HG03354 (cell line): ENCODE measurements around the gene C1QTNF1.
A peak's percentile ranks its signal among the peaks of the same experiment; 100 is the strongest.
"Not testable (repeated sequence)": the region's sequence is repeated elsewhere in the genome, so short reads cannot be mapped to it uniquely, and the experiment has no call there.

Experiments used
- ATAC-seq: cut with Tn5 transposase; IDR thresholded peaks from one replicate; pipeline ENCODE4 v1.9.1; 2021; ENCODE audit warnings: mild to moderate bottlenecking; ENCODE audit not compliant: unreplicated experiment, poor library complexity, severe bottlenecking

Gene C1QTNF1

DNA sequence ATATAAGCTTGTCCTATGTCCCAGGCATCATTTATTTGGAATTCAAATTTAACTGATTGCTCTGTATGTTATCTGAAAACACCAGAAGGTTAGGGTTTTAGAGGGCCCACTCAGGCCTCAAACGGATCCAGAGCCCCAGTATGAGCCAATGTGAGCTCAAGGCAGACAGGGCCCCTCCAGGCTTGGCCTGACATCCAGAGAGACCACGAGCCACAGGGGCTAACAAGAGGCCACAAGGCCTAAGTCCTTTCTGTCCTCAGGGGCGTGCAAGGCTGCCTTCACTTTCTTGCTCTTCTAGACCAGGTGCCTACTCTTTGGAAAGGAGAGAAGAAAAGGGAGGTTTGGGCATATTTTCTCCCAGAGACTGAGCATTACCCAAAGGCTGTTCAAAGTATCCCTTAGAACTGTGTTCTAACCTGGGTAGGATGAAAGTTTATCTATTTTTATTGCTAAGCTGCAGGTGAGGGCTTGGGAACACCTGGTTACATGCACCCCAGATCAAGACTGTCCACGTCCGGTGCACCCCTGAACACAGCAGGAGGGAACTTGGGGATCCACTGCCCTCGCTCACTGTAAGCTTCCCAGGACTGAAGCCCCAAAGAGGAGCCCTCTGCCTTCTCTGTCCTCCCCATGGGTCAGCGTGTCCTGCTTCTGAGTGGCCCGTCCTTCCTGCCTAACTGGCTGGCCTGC is 49.2 kb downstream of the C1QTNF1 start:
- ATAC-seq: no peak

DNA sequence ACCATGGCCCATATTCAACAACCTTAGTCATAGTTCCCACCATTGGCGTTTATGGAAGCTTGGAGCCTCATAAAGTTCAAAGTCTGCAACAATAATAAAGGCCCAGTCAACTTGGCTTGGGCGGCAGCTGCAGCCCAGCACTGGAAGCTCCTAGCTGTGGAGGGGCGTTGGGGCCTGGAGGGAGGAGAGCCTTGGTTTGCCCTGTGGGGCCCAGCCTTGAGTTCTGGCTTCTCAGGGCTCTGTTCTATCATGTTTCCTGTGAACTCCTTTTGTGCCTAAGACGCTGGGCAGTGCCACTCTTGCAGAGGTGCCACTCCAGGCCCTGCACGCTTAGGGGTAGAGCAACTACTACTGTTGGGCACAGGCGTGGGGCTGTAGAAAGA is 49.7 kb downstream of the C1QTNF1 start:
- ATAC-seq: no peak

DNA sequence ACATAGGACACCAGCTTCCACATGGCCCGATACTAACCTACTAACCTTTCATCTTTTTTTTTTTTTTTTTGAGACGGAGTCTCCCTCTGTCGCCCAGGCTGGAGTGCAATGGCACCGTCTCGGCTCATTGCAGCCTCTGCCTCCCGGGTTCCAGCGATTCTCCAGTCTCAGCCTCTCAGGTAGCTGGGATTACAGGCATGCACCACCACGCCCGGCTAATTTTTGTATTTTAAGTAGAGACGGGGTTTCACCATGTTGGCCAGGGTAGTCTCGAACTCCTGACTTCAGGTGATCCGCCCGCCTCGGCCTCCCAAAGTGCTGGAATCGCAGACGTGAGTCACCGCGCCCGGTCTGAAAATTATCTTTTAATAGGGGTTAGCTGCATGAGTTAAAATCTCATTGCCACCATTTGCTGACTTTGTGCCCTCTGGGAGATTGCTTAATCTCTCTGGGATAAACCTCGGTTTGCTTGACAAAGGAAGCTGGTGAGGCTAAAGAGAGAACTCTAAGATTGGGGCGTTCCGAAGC is 50.2 kb downstream of the C1QTNF1 start:
- ATAC-seq: not testable (repeated sequence)

DNA sequence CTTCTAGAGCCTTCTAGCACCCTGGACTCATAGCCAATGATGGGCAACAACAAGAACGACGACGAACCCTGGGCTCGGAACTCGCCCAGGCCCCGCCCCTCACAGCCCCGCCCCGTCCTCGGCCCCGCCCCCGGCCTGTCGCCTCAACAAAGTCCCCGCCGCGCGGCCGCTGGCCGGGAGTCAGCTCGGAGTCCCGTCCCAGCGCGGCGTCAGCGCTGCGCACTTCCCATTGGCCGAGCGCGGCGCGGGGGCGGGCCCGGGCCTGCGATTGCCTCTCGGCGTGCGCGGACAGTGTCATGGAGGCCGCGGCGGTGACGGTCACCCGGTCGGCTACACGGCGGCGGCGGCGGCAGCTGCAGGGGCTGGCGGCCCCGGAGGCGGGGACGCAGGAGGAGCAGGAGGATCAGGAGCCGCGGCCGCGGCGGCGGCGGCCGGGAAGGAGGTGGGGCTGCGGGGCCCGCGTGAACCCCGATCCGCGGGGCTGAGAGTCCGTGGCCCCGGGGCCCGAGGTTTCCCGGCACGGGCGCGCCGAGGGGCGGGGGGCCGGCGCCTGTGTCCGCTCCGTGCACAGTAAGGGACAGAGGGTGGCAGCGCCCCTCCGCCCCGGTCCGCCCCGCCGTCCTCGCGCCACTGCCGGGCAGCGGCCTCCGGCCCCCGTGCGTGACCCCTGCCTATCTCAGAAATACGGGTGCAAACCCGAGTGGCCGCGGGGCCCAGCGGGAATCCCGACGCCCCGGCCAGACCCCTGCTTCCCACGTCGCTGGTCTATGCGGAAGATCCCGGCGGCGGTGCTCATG is 50.9 kb downstream of the C1QTNF1 start, which contains the start of gene ENGASE:
ENGASE (plus strand) TSS at position 176 of the 797 bp plus-strand sequence; CDS start at position 297, 121 bp downstream.
- ATAC-seq: peak; percentile 91

DNA sequence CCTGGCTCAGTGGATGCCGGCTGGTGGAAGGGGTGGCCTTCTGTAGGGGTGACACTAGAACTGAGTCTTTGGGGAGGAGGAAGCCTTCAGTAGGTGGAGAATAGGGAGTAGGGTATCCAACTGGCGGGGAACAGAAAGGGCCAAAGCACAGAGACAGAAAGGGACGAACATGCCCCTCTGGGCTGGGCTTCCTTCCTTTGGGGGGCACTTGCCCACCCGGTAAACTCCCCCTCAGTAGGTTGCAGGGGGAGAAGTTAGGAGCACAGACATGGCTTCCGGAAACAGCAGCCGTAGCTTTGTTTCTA is 51.4 kb downstream of the C1QTNF1 start:
- ATAC-seq: no peak

DNA sequence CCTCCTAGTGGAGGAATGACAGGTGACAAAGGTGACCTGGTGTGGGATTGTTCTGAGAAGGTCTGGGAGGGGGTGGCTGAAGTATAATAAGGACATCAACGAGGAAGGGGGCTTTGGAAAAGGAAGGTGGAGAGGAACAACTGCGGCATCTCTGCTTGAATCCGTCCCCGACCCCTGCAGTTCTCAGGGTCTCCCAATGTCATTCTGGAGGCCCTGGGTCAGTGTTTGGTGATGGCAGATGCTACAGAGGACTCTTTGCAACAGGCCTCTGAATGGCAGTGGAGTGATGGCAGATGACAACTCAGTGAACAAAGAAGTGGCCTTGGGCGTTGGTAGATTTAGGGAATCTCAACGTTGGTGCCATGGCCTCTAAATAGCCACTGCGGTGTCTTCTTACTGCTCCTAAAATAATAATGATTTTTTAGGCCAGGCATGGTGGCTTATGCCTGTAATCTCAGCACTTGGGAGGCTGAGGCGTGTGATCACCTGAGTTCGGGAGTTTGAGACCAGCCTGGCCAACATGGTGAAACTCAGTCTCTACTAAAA is 52.0 kb downstream of the C1QTNF1 start:
- no peak for ATAC-seq

DNA sequence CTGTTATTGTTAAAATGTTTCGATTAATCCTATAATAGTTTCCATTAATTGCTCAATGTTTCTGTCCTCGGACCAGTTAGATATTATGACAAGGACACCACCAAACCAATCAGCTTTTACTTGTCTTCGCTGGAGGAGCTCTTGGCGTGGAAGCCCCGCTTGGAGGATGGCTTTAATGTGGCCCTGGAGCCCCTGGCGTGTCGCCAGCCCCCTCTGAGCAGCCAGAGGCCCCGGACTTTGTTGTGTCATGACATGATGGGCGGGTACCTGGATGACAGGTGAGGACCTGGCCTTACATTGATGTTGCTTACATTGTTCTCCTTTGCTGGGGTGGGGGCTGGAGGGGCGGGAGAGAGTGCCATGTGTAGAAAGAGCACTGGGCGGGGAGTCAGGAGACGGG is 53.6 kb downstream of the C1QTNF1 start:
- ATAC-seq: no peak

DNA sequence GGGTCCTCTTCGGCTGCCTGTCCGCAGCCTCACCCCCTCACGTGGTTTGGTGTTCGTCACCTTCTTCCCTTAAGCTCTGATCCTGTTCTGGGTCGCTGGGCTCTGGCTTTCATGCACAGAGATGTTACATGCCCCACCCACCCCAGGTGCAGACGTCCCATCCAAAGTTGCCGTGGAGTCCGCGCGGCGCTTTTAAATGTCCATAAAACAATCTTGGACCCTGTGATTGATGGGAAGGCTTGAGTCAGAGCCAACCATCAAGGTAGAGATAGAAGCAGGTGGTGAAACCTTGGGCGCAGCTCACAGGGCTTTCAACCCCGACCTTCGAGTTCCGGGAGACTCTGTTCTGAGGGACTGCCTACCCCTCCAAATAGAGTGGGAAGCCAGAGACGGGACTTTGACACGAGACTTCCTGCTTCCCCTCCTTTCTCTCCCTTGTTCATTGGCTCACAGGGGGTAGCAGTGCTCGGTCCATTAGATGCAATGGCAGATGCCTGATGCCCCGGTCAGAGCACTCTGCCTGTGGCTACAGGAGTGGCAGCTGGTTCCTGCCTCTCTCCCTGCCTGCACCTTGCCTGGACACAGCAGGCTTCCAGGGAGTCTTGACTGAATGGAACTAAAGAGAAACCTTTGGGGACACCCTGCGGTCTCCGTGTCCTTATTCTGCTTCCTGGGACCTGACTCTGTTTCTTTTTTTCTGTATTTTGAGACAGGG is 54.7 kb downstream of the C1QTNF1 start:
- ATAC-seq: no peak

DNA sequence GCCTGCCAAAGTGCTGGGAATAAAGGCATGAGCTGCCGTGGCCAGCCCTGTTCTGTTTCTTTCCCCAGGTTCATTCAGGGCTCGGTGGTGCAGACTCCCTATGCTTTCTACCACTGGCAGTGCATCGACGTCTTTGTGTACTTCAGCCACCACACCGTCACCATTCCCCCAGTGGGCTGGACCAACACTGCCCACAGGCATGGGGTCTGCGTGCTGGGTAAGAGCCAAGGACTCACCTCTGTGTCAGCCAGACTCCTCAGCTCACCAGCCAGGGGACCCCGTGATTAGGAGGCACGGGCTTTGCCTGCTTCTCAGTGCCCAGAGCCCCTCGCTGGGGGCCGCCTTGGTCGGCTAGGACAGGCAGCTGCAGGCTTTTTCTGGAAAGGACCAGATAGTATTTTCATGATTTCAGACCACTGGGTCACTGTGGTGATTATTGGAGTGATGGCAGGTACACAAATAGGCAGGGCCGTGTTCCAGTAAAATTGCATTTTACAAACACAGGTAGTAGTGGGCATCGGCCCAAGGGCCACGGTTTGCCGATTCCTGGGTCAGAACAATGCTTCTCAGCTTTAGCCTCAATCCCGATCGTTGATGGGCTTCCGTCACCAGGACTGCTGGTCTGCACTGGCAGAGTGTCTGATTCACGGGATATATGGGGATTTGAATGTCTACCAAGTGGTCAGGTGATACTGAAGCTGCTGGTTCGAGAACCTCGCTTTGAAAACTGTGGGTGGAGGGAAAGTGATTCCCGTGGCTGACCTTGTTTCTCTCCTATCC is 55.6 kb downstream of the C1QTNF1 start:
- no peak for ATAC-seq

DNA sequence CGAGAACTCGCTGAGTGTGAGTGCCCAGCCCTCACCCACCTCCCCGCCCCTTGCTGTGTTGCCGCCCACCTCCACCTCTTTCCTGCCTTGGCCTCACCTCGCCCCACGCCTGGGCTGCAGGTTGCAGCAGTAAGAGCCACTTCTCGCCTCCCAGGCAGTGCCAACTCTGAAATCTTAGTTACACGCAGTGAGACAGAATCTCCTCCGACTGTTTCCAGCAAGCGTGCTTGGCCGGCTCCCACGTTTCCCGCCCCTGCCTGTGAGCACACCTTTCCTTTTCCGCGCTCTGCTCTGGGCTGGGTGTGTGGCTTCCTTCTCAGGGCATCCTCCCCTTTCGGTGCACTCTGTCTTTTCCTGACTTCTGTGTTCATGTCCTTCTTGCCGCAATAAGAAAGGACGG is 56.4 kb downstream of the C1QTNF1 start:
- no peak for ATAC-seq

DNA sequence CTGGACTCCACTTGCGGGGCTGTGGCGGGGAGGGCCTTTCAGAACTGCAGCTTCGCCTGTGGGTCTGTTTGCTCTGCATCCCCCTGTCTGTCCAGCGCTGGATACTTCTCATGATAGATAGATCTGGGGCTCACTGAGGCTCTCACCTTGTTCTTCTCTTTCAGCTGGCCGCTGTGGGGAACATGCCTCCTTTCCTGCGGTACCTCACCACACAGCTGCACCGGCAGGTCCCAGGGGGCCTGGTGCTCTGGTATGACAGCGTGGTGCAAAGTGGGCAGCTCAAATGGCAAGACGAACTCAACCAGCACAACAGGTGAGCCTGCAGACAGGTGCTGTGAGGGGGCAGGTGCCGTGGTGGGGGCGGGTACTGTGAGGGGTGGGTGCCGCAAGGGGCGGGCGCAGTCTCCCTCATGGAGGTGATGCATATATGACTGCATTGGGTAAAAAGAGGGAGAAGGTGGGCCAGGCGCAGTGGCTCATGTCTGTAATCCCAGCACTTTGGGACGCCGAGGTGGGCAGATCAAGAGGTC is 56.9 kb downstream of the C1QTNF1 start:
- no peak for ATAC-seq

DNA sequence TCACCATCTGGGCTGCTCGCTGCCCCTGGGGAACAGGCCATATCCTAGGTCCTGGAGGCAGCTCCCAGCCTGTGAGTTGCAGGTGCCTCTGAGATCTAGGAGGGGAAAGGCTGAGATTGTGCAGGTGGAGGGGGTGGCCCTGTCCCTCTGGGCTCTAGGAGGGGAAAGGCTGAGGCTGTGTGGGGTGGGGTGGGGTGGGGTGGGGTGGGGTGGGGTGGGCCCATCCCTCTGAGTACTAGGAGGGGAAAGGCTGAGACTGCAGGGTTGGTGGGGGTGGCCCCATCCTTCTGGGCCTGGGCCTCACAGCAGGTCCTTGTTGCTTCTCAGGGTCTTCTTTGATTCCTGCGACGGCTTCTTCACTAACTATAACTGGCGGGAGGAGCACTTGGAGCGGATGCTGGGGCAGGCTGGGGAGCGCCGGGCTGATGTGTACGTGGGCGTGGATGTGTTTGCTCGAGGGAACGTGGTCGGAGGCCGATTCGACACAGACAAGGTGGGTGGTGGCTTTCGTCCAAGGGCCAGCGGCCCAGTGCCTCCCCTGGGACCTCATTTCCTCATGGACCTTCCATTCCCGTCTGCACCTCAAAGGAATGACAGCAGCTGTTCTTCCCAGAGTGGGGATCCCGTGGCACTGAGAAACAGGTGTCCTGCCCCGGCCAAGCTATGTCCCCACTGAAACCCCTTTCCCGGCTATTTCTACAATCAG is 57.8 kb downstream of the C1QTNF1 start:
- ATAC-seq: no peak

DNA sequence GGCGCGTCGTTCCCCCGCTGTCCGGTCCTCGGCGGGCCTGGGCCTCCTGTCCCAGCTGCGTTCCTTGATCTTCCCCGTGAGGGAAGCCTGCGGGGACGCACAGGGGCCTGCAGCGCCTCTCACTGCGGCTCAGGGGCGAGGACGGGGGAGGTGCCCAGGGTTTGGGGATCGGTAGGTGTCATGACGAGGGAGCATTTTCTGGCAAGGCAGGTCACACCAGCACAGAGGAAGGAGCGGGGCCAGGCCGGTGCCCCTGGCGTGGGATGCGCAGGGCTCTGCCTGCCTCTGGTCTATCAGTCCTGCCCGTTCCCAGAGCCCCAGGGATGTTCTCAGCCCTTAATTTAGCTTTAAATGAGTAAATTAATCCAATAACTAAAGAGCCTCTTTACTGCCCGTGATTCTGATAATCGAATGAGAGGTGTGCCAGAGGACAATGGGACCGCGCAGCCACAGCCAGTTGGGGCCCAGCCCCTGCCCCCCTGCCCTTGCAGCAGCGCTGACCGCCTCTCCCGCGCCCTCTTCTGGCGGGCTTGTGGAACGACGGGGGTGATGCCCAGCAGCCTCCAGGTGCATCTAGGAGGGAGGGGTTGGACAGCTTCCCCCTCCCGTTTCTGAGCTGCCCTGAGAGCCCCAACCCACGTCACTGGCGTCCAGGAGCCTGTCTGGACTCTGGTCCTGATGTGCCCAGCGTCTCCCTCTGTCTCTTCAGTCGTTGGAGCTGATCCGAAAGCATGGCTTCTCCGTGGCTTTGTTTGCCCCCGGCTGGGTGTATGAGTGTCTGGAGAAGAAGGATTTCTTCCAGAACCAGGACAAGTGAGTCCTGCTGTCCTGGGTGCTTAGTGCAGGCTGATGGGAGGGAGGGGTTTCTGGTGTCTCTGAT is 58.6 kb downstream of the C1QTNF1 start:
- ATAC-seq: no peak

DNA sequence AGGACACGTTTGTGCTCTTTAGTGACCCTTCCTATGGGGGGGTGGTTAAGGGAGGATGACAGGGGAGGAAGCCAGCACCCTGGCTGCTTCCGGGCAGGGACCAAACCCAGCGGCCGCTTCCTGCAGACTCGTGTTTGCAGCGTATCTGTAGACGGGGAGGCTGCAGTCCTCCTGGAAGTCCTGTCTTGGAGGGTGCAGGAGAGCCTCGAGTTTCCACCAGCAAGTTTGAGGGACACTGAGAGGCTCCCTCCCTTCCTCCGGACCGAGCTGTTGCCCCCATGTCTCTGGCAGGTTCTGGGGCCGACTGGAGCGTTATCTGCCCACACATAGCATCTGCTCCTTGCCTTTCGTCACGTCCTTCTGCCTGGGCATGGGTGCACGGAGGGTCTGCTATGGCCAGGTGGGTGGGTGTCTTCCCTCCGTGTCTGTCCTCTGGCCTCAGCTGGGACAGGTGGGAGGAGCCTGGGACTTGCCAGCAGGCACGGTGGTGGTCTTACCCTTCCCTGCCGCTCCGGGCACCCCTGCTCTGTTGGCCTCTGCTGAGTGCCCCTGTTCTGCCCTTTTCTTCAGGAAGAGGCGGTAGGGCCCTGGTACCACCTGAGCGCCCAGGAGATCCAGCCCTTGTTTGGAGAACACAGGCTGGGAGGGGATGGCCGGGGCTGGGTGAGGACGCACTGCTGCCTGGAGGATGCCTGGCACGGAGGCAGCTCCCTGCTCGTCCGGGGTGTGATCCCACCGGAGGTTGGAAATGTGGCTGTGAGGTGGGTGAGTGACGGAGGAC is 59.4 kb downstream of the C1QTNF1 start:
- ATAC-seq: no peak

DNA sequence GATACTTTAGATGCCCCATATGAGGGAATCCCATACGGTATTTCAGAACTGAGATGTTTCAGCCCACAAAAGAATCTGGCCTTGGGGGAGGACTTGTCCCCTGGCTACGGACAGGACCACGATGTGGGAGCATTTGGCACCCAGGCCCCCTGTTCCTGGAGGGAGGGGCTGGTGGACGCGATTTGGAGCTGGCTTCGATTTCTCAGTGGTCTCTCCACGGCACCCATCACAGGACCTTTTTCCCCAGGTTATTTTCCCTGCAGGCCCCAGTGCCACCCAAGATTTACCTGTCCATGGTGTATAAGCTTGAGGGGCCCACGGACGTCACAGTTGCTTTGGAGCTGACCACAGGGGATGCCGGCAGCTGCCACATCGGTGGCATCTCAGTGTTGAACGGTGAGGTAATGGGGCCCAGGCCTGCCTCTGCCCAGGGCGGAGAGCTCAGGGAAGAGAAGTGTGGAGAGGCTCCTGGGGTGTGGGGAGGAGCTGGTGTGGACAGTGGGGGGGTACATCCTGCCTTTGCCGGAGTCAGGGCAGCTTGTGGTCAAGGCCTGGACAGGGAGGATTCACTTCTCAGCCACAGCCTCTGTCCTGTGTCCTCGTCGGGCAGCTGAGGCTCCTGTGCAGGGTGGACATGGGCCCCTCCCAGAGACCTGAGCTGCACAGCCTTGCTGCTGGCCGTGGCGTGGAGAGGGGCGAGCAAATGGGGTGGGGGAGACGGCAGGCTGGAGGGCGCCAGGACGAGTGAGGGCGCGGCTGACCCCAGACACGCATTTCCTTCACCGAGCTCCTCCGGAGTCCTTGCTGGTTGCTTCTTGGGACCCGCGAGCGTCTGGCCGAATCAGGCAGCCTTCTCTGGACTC is 60.6 kb downstream of the C1QTNF1 start:
- no peak for ATAC-seq
